Esophagus (tissue), 2 donors: ENCODE results near the gene TENM4. TPM values are rescaled to one million over a fixed set of nuclear protein-coding genes. Genes with fewer than 3 reads are reported as not detected.
"Not testable (repeated sequence)": the region's sequence is repeated elsewhere in the genome, so short reads cannot be mapped to it uniquely, and the experiment has no call there.

ENCODE experiments used
- H3K27ac ChIP-seq, 2 donors: one replicate each; pipeline ENCODE4 v1.5.1; 2013; ENCODE audit warnings: low read depth in 2 of 2, mild to moderate bottlenecking in 2 of 2, inconsistent platforms in 1 of 2, low read length in 1 of 2, moderate library complexity in 1 of 2
- H3K27me3 ChIP-seq, 2 donors: one replicate each; pipeline ENCODE4 v1.6.1; 2013; ENCODE audit warnings: low read length in 2 of 2, control low read depth in 1 of 2, mild to moderate bottlenecking in 1 of 2; ENCODE audit not compliant: insufficient read depth in 2 of 2, control insufficient read depth in 1 of 2
- H3K36me3 ChIP-seq, 2 donors: one replicate each; pipeline ENCODE4 v1.6.1; 2013; ENCODE audit warnings: low read length in 1 of 2; ENCODE audit not compliant: control insufficient read depth in 2 of 2, insufficient read depth in 2 of 2
- H3K4me1 ChIP-seq, 2 donors: one replicate each; pipeline ENCODE4 v1.6.1; 2013; ENCODE audit warnings: low read length in 1 of 2; ENCODE audit not compliant: control insufficient read depth in 2 of 2, insufficient read depth in 2 of 2
- H3K4me3 ChIP-seq, 2 donors: one replicate each; pipeline ENCODE4 v1.5.1; 2013; ENCODE audit warnings: low read length in 2 of 2, mild to moderate bottlenecking in 2 of 2, low read depth in 1 of 2, moderate library complexity in 1 of 2
- H3K9me3 ChIP-seq, 2 donors: one replicate each; pipeline ENCODE4 v1.6.1; 2013; ENCODE audit warnings: mild to moderate bottlenecking in 2 of 2, low read depth in 1 of 2, low read length in 1 of 2, moderate library complexity in 1 of 2; ENCODE audit not compliant: control insufficient read depth in 2 of 2, insufficient read depth in 1 of 2
- WGBS, 2 donors: extraction: QIAGEN DNeasy Blood & Tissue Kit; methylation state at CpG; one replicate each; pipeline ENCODE4 v1.1.7; 2013; 5-methylcytosine and 5-hydroxymethylcytosine counted together
- polyA plus RNA-seq, 2 donors: library from polyadenylated mRNA; stranded (reverse); fragments of 200-250 nt; gene quantifications; one replicate each; pipeline ENCODE4 v1.2.3, GENCODE V29; 2013
- donor health status: healthy with polysubstance abuse.
- donor health status: Bipolar disorder and iron deficiency.

TENM4 gene
- polyA plus RNA-seq, 2 donors: 1.3 to 4.1 TPM

- WGBS, 2 donors: 64 to 74% methylated on average over 13 of the region's 13 CpGs
- Histone ChIP-seq H3K4me1 (peaks cover 0 to 11% of the 10 kb centered on the region in 2 donors), H3K4me3 (no peak overlapping the region), H3K9me3 (no peaks in the 10 kb centered on the region), H3K27me3 (no peaks in the 10 kb centered on the region), H3K27ac (no peak overlapping the region), H3K36me3 (no peaks in the 10 kb centered on the region)
These were observed 212.8 kb downstream of the TENM4 start for GRCh38 chr11:79227767-79228755.

DNA sequence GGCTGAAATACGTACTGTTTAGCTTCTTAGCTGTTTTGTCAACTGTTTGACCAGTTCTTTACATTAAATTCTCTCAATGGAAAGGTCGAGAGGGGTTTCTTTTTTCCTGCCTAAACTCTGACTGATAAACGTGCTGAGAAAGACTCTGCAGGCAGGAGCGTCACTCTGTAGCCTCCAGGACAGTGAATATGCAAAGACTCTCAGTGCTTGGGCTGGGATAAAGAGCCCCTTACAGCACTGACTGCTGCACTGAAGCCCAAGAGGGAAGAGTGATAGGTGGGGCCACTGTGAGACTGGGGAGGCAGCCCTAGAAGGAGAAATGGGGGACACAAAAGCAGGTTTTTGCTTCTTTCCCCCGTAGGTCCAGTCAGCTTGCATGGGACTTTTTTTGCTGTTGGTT, 213.5 kb downstream of the TENM4 start:
- H3K27ac ChIP-seq: no peak overlapping the region
- 66 to 77% methylated on average over 5 of the region's 5 CpGs for WGBS, 2 donors
- H3K4me3 ChIP-seq: no peak overlapping the region
- peaks cover 0 to 7% of the 10 kb centered on the region in 2 donors for H3K4me1 ChIP-seq
- no peaks in the 10 kb centered on the region for H3K36me3 ChIP-seq
- H3K9me3 ChIP-seq: no peaks in the 10 kb centered on the region
- H3K27me3 ChIP-seq: no peaks in the 10 kb centered on the region

DNA sequence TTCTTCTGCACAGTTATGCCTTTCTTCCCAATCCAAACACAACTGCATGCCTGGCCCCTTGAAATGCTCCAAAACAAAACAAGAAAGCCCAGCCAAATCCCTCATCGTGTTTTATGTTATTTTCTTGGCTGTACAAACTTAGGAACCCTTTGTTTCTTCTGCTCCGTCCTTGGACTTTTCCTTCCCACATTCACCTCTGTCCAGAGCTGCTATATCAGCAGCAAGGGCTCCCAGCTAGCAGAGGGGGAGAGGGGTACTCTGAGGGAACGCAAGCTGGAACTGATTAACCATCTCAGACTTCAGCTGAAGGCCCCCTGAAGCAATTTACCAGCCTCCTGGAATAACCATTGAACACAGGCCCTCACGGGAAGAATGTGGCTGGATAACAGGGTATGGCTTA, 214.7 kb downstream of the TENM4 start:
- Histone ChIP-seq H3K27ac (no peak overlapping the region), H3K27me3 (no peaks in the 10 kb centered on the region), H3K4me1 (peaks cover 0 to 4% of the 10 kb centered on the region in 2 donors), H3K36me3 (no peaks in the 10 kb centered on the region), H3K9me3 (no peaks in the 10 kb centered on the region), H3K4me3 (no peak overlapping the region)
- 45 to 51% methylated on average over 4 of the region's 4 CpGs for WGBS, 2 donors

DNA sequence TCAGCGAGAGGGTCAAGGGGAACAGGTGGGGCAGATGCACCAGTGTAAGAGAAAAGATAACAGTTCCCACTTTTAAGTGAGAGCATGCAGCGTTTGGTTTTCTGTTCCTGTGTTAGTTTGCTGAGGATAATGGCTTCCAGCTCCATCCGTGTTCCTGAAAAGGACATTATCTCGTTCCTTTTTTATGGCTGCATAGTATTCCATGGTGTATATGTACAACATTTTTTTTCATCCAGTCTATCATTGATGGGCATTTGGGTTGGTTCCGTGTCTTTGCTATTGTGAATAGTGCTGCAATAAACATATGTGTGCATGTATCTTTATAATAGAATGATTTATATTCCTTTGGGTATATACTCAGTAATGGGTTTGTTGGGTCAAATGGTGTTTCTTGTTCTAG, 218.7 kb downstream of the TENM4 start:
- not testable (repeated sequence) for H3K9me3 ChIP-seq, H3K36me3 ChIP-seq, H3K27ac ChIP-seq, H3K4me3 ChIP-seq, H3K4me1 ChIP-seq, H3K27me3 ChIP-seq
- WGBS, 2 donors: 92 to 93% methylated on average over 5 of the region's 5 CpGs

DNA sequence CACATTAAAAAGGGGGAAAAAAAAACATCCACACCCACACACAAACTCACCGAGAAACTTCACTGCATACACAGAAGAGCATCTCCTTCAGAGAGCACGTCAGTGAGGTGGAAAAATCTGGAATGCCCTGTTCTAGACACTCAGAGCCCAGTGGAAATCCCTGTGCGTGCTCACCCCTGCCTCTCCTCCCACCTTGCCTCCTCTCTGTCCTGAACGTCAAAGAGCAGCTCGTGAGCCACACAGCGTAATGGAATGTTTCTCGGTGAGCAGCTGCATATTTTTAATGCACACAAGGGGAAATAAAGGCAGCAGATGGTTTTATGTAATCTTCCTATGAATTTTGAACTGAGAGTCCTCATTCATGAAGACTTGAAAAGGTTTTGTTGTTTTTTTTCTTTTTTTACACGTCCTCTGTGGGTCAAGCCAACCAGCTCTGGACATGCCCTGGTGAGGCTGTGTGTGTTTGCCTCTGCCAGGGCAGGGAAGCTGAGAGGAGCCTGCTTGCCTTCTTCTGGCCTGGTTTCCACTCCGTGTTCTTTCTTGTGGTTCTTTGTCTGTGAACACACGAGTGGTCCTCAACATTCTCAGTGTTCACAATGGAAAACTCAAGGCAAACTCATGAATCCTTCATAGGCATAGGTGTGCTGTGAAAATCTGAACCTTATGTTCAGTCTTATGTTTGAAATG, 219.2 kb downstream of the TENM4 start:
- H3K9me3 ChIP-seq: no peaks in the 10 kb centered on the region
- 79% methylated on average over 10 of the region's 10 CpGs for WGBS, 2 donors
- H3K36me3 ChIP-seq: no peaks in the 10 kb centered on the region
- no peaks in the 10 kb centered on the region for H3K27me3 ChIP-seq
- H3K27ac ChIP-seq: no peak overlapping the region
- peaks cover 0 to 8% of the 10 kb centered on the region in 2 donors for H3K4me1 ChIP-seq
- H3K4me3 ChIP-seq: no peak overlapping the region

GRCh38 chr11:79220171-79220570, 220.7 kb downstream of the TENM4 start:
- no peaks in the 10 kb centered on the region for H3K9me3 ChIP-seq
- no peaks in the 10 kb centered on the region for H3K36me3 ChIP-seq
- WGBS, 2 donors: 60 to 72% methylated on average over 3 of the region's 3 CpGs
- H3K27ac ChIP-seq: no peak overlapping the region
- no peaks in the 10 kb centered on the region for H3K27me3 ChIP-seq
- H3K4me3 ChIP-seq: no peak overlapping the region
- H3K4me1 ChIP-seq: peaks cover 0 to 8% of the 10 kb centered on the region in 2 donors

DNA sequence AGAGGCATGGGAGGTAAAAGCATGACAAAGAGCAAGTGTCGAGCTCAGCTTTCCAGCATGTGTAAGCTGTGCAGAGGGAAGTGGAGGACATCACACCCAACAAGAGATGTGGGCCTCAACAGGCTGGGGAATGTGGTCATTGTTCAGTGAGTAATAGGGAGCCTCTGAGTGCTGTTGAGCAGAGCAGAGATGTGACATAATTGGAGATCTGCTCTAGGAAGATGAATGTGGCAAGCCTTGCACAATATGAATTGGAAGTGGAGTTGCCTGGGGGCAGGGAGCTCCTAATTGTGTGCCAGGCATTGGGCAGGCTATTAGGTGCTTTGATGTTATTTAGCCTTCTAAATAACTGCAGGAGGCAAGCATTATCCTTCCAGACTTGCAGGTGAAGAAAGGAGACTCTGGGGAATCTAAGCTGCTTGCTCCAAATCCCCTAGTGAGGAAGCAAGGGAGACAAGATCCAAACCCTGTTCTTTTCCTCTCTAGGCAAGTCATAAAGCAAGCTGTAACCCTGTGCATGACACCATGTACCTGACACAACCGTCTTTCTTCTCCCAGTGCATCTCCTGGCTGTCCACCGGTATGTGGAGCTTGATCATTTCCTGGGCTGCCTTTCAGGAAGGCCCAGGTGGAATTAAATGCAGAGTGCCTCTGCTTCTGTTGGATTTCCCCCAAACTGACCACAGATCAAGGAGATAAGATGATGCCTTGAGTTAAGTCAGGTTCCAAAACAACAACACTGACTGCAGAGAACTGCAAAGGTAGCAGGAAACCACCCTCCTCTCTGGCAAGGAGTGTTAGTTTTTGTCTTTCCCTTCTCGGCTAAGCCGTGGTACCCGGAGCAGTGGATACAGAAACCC, 221.4 kb downstream of the TENM4 start:
- peaks cover 0 to 8% of the 10 kb centered on the region in 2 donors for H3K4me1 ChIP-seq
- H3K4me3 ChIP-seq: no peak overlapping the region
- WGBS, 2 donors: 49 to 68% methylated on average over 6 of the region's 6 CpGs
- no peaks in the 10 kb centered on the region for H3K27me3 ChIP-seq
- no peaks in the 10 kb centered on the region for H3K36me3 ChIP-seq
- H3K9me3 ChIP-seq: no peaks in the 10 kb centered on the region
- no peak overlapping the region for H3K27ac ChIP-seq

DNA sequence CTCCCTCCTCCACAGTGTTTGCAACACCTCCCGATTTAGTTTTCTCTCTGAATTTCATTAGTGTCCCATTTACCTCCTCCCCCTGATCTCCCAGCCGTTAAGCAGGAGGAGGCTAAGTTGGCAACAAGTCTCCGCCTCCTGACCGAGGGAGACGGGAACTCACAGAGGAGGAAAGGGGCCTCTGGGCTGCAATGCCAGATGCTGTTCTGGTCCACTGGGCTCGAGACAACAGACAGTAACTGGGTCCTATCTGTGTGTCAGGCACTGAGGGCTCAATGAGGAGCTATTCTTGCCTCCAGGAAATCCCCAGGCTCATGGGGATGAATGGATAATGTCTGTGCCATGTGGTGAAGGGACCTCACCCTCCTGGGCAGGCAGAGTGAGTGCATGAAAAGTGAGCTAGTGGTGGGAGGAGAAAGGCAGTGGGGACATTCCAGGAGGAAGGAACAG, 228.1 kb downstream of the TENM4 start:
- 40 to 48% methylated on average over 6 of the region's 6 CpGs for WGBS, 2 donors
- H3K4me1 ChIP-seq: no peaks in the 10 kb centered on the region
- H3K27me3 ChIP-seq: no peaks in the 10 kb centered on the region
- H3K4me3 ChIP-seq: no peak overlapping the region
- H3K9me3 ChIP-seq: no peaks in the 10 kb centered on the region
- no peak overlapping the region for H3K27ac ChIP-seq
- no peaks in the 10 kb centered on the region for H3K36me3 ChIP-seq

- Histone ChIP-seq H3K36me3 (no peaks in the 10 kb centered on the region), H3K4me3 (no peak overlapping the region), H3K9me3 (no peaks in the 10 kb centered on the region), H3K27me3 (no peaks in the 10 kb centered on the region), H3K4me1 (no peaks in the 10 kb centered on the region), H3K27ac (no peak overlapping the region)
- 91% methylated on average over 6 of the region's 6 CpGs for WGBS, 2 donors
These were observed 231.1 kb downstream of the TENM4 start for GRCh38 chr11:79209540-79210266.
